GM21526 (cell line): Measurements from ENCODE around the gene GAK.

Experiments
- ATAC-seq: cut with Tn5 transposase; IDR thresholded peaks from one replicate; pipeline ENCODE4 v1.9.1; 2021; ENCODE audit warnings: moderate library complexity; ENCODE audit not compliant: unreplicated experiment, low FRiP score

Gene GAK

GRCh38 chr4:910366-911091 lies 21.6 kb downstream of the GAK start:
- ATAC-seq, result no peak

- ATAC-seq, result no peak
These were observed 22.3 kb downstream of the GAK start for GRCh38 chr4:909821-910220.

DNA sequence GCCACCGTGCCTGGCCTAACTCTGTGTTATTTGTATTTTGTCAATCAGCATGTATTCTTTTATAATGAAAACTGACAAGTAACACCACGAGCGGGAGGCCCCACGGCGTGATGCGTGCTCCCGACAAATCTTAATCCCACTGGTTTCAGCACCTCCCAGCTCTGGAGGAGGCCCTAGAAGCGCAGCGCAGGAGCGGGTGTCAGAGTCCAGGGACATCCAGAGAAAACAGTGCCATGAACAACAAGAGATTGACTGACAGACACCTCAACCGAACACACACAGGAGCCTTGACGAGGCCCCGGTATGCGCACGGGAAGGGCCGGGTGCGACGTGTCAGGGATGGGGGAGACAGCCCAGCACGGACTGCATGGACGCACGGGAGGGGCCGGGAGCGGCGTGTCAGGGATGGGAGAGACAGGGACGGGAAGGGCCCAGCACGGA lies 23.0 kb downstream of the GAK start:
- ATAC-seq, result no peak

DNA sequence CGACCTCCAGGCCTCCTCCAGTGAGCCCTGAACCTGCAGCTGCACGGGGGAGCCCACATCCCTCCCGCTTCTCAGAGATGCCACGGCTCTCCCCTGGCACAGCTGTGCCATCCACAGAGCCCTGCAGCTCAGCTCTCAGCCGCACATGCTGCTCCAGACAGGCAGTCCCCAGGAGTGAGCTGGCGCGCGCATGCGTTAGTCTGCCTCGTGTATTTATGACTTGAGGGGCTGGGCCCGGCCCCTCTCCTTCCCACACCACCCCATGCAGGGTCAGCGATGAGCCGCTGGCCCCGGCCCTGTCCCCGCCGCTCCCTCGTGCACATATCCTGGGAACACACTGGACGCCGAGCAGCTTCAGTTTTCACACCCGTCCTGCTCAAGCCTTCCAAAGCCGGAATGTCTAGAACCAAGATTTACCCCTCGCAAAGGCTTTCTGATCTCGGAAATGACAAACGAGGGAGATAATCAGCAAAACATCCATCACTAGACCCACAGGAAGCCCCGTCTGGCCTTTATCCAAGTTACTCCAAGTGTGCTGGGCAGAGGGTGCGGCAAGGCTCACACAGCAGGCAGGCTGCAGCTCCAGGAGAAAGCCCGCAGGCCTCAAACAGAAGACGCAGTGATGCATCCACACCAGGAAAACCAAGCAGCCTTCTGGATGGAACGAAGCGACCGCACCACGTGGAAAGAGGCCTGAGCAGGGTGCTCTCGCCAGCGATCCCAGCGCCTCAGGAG lies 24.3 kb downstream of the GAK start:
- no peak for ATAC-seq

- ATAC-seq, result no peak
These were observed 25.1 kb downstream of the GAK start for GRCh38 chr4:907103-907400.

GRCh38 chr4:906339-907102 lies 25.6 kb downstream of the GAK start:
- no peak for ATAC-seq

DNA sequence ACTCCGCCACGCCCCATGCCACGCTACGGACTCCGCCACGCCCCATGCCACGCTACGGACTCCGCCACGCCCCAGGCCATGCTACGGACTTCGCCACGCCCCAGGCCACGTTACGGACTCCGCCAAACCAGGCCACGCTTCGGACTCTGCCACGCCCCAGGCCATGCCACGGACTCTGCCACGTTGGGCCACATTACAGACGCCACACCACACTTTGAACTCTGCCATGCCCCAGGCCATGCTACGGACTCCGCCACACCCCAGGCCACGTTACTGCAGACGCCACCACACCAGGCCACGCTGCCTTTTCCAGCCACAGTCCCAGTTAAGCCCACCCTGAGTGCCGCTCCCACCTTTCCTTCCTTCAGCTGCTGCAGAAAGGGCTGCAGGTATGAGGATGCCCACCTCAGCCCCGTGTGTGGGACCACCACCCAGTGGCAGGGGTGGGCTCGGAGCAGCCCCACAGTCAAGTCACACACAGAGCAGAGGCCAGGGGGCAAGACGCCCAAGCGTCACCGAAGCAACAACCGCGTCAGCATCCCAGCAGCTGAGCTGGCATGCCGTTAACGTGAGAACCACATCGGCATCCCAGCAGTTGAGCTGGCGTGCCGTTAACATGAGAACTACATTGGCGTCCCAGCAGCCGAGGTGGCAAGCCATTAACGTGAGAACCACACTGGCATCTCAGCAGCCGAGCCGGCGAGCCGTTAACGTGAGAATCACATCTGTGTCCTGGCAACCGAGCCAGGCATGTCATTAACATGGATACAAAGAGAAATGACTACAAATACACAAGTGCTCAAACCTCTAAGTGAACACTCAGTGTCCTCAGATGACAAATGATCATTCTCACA lies 26.4 kb downstream of the GAK start:
- no peak for ATAC-seq

DNA sequence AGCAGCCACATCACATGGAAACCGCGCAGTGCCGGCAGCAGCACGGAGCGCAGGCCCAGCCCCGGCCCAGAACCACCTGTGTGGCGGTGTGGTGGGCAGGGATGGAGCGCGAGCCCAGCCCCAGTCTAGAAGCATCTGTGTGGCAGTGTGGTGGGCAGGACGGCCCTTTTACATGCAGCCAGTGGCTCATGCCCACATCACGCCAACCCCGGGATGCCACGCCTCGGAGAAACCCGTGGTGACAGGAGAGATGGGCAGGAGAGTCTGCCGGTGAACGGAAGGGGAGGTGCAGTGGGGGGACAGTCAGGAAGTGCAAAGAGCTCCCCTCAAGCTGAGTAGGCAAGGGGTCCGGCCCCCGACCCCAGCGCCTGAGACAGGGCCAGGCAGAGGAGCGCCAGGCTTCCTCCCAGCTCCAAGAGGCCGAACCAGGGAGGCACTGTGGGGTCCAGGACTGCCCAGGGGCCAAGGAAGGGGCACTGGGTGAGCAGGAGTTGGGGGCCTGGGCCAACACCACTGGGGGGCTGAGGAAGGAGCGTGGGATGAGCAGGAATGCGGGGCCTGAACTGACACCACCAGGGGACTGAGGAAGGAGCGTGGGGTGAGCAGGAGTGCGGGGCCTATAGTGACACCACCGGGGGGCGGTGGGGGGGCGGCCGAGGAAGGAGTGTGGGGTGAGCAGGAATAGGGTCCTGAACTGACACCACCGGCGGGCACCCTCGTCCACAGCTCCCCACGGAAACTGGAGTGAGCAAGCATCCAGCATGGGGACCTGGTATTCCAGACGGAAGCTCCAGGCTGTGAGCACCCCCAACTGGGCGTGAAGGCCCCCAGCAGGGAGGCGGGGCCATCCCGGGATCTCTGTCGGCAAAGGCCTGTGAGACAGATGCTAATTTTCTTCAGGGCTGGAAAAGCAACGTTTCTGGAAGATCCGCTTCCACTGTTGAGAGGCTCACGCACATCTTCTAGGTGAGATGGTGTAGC lies 28.8 kb downstream of the GAK start:
- no peak for ATAC-seq

- ATAC-seq, result no peak
These were observed 30.8 kb downstream of the GAK start for GRCh38 chr4:901192-901910.

DNA sequence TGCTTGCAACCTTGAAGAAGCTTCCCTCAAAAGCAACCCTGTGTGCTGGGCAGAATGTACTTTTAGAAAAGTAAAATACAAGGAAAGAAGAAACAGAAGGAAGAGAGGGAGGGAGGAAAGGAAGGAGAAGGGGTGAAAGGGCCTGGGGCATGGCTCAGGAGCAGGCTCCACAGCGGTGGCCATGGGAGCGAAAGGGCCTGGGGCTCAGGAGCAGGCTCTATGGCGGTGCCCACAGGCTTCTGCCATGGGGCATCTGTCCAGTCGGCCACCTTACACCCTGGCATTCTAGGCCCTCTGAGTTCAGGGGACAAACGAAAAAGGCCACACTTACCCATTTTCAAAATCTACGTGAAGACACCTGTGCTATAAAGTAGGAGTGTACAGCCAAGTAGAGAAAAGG lies 31.4 kb downstream of the GAK start:
- ATAC-seq, result no peak

GRCh38 chr4:900073-900472 lies 32.0 kb downstream of the GAK start:
- ATAC-seq, result no peak

DNA sequence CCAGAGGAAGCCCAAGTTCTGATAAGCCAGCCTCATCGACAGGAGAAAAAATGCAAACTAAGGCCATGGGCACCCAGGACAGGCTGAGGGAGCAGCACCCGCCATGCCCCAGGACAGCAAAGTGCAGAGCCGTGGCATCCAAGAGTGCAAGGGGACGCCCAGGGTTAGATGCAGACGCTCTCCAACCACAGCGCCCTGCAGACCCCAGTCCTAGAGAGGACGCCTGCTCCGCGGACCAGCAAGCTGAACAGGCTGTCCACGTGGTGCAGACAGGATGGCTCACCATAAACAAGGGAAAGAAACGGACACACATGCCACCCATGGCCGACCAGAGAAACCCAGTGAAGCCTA lies 32.6 kb downstream of the GAK start:
- no peak for ATAC-seq

DNA sequence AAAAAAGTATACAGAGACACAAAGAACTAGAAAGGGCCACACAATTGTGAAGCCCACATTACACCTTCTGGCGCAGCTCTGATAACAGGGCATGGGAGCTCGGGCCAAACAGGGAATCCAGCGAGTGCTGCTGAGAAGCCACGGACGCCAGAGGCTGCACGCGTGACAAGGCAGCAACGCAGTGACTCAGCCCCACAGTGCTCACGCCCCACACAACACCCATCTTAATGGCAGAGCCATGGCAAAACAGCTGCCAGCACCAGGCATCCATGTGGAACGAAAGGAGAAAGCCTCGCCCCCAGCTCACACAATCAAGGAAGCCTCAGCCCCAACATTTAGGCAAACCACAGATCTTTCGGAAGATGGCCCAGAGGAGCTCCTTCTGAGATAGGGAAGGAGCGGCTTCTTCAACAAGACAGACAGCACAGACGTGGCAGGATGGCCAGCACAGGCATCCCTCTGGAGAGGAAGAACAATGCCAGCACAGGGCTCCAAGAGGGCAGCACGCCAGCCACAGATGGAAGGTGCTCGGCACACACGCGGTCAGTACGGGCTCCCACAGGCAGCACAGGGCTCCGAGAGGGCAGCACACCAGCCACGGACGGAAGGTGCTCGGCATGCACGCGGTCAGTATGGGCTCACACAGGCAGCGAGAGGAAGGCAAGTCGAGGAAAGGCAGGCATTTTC lies 33.1 kb downstream of the GAK start:
- ATAC-seq, result no peak

GRCh38 chr4:898123-898522 lies 34.0 kb downstream of the GAK start:
- no peak for ATAC-seq

DNA sequence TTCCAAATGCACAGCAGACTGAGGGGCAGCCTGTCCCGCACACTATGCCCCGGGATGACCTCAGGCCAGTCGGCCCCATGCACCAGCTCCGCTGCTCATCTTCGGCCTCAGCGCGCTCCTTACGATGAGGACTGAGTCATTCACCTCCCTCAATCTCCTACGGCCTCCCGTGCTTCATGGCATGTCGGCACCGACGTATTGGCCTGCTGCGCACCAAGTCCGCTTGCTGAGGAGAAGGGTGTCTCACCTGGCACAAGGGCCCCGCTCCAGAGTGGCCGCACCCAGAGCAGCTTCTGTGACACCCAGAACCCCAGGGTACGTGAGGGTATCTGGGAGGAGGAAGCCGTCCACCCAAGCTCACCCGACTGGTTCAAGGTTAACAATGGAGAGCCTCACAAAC lies 35.5 kb downstream of the GAK start:
- no peak for ATAC-seq

- no peak for ATAC-seq
These were observed 35.9 kb downstream of the GAK start for GRCh38 chr4:896216-896615.

DNA sequence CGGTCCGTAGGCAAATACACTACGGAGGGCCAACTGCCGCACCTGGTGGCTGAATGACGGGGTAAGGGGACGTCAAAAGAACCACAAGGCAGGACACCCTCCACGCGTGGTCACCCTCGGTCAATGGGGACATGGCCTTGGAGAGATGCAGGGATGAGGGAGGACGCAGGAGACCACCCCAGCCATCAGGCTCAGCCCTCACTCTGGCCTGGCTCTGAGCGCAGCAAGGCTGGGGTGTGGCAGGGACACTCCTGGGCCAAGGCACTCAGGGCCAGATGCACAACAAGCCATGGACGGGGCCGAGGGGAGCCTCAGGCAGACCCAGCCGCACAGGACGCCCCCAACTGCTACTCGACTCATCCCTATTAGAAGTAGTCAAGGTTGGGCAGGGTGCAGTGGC lies 36.5 kb downstream of the GAK start:
- ATAC-seq, result no peak

DNA sequence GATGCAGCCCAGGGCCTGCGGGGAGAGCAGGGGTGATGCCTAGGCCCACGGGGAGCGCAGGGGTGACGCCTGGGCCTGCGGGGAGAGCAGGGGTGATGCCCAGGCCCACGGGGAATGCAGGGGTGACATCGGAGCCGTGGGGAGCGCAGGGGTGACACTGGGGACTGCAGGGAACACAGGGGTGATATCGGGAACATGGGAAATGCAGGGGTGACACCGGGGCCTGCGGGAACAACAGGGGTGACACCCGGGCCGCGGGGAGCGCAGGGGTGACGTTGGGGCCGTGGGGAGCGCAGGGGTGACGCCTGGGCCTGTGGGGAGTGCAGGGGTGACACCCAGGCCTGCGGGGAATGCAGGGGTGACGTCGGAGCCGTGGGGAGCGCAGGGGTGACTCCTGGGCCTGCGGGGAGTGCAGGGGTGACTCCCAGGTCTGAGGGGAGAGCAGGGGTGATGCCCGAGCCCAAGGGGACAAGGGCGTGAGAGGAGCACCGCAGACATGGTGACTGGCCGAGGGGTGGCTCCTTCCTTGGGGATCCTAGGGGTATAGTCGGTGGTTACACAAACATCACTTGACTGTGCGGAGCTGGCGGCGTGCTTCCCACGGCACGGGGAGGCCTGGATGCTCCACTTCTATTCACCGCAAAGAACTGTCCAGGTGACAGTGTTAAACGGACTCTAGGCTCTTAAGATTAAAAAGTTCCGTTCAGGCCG lies 38.0 kb downstream of the GAK start:
- ATAC-seq, result no peak
